HEK293 (cell line): ENCODE measurements around the gene POMP.

Experiments used
- BCL11B ChIP-seq: fragments of 450-650 bp; formaldehyde crosslinking; IDR thresholded peaks from 2 replicates; pipeline ENCODE4 v1.5.1; 2016; ENCODE audit warnings: low read depth, missing biosample characterization, missing genetic modification characterization
- GFI1B ChIP-seq: fragments of 450-650 bp; formaldehyde crosslinking; IDR thresholded peaks from 2 replicates; pipeline ENCODE4 v1.5.1; 2016; ENCODE audit warnings: missing biosample characterization, missing genetic modification characterization
- GLI2 ChIP-seq: fragments of 450-650 bp; formaldehyde crosslinking; IDR thresholded peaks from 2 replicates; pipeline ENCODE4; 2017; ENCODE audit warnings: missing biosample characterization, missing genetic modification characterization, low read depth, borderline replicate concordance
- KLF16 ChIP-seq: fragments of 450-650 bp; formaldehyde crosslinking; IDR thresholded peaks from 2 replicates; pipeline ENCODE4 v1.5.1; 2017; ENCODE audit warnings: missing biosample characterization, missing genetic modification characterization
- OVOL3 ChIP-seq: fragments of 450-650 bp; formaldehyde crosslinking; IDR thresholded peaks from 2 replicates; pipeline ENCODE4 v1.5.1; 2016; ENCODE audit warnings: missing biosample characterization, missing genetic modification characterization
- PRDM4 ChIP-seq: fragments of 450-650 bp; formaldehyde crosslinking; IDR thresholded peaks from 2 replicates; pipeline ENCODE4 v1.5.1; 2017; ENCODE audit warnings: missing biosample characterization, missing genetic modification characterization
- ZBTB48 ChIP-seq: fragments of 450-650 bp; formaldehyde crosslinking; IDR thresholded peaks from 2 replicates; pipeline ENCODE4 v1.5.1; 2016; ENCODE audit warnings: missing biosample characterization, missing genetic modification characterization
- ZNF133 ChIP-seq: fragments of 450-650 bp; formaldehyde crosslinking; IDR thresholded peaks from 2 replicates; pipeline ENCODE4 v1.5.1; 2016; ENCODE audit warnings: missing biosample characterization, missing genetic modification characterization
- ZNF362 ChIP-seq: fragments of 450-650 bp; formaldehyde crosslinking; IDR thresholded peaks from 2 replicates; pipeline ENCODE4 v1.5.1; 2016; ENCODE audit warnings: missing biosample characterization, missing genetic modification characterization
- ZNF394 ChIP-seq: fragments of 450-650 bp; formaldehyde crosslinking; IDR thresholded peaks from 2 replicates; pipeline ENCODE4 v1.5.1; 2016; ENCODE audit warnings: missing biosample characterization, missing genetic modification characterization, mild to moderate bottlenecking, moderate library complexity, borderline replicate concordance
- ZNF510 ChIP-seq: fragments of 450-650 bp; formaldehyde crosslinking; IDR thresholded peaks from 2 replicates; pipeline ENCODE4 v1.5.1; 2018; ENCODE audit warnings: mild to moderate bottlenecking, missing genetic modification characterization, missing biosample characterization; ENCODE audit not compliant: insufficient replicate concordance
- ZNF514 ChIP-seq: fragments of 450-650 bp; formaldehyde crosslinking; IDR thresholded peaks from 2 replicates; pipeline ENCODE4 v1.5.1; 2016; ENCODE audit warnings: missing biosample characterization, missing genetic modification characterization
- ZNF560 ChIP-seq: fragments of 450-650 bp; formaldehyde crosslinking; IDR thresholded peaks from 2 replicates; pipeline ENCODE4 v1.5.1; 2017; ENCODE audit warnings: missing biosample characterization, missing genetic modification characterization, borderline replicate concordance
- ZNF561 ChIP-seq: fragments of 450-650 bp; IDR thresholded peaks from 2 replicates; pipeline ENCODE4 v1.5.1; 2018; ENCODE audit warnings: missing biosample characterization, missing genetic modification characterization, borderline replicate concordance
- ZNF624 ChIP-seq: fragments of 450-650 bp; formaldehyde crosslinking; IDR thresholded peaks from 2 replicates; pipeline ENCODE4 v1.5.1; 2017; ENCODE audit warnings: missing biosample characterization, missing genetic modification characterization
- ZNF692 ChIP-seq: fragments of 450-650 bp; formaldehyde crosslinking; IDR thresholded peaks from 2 replicates; pipeline ENCODE4 v1.5.1; 2016; ENCODE audit warnings: missing biosample characterization, missing genetic modification characterization
- TF ChIP-seq, protein P1 (sequence below): fragments of 450-650 bp; formaldehyde crosslinking; IDR thresholded peaks from 2 replicates; pipeline ENCODE4 v1.5.1; 2016; ENCODE audit warnings: missing biosample characterization, missing genetic modification characterization, borderline replicate concordance
- TF ChIP-seq, protein P2 (sequence below): fragments of 450-650 bp; formaldehyde crosslinking; IDR thresholded peaks from 2 replicates; pipeline ENCODE4 v1.5.1; 2016; ENCODE audit warnings: missing biosample characterization, missing genetic modification characterization
- TF ChIP-seq, protein P3 (sequence below): fragments of 450-650 bp; formaldehyde crosslinking; IDR thresholded peaks from 2 replicates; pipeline ENCODE4 v1.5.1; 2016; ENCODE audit warnings: missing biosample characterization, missing genetic modification characterization
- TF ChIP-seq, protein P4 (sequence below): fragments of 450-650 bp; formaldehyde crosslinking; IDR thresholded peaks from 2 replicates; pipeline ENCODE4 v1.5.1; 2016; ENCODE audit warnings: missing biosample characterization, missing genetic modification characterization
- TF ChIP-seq, protein P5 (sequence below): fragments of 450-650 bp; formaldehyde crosslinking; IDR thresholded peaks from 2 replicates; pipeline ENCODE4 v1.5.1; 2016; ENCODE audit warnings: missing biosample characterization, missing genetic modification characterization, low read depth

The POMP gene

GRCh38 chr13:28718543-28719226 lies 59.8 kb downstream of the POMP start, which contains the start of gene SLC46A3 (continued):
- TF ChIP-seq KLF16 = no peak
- no peak for TF ChIP-seq ZNF560 (tag by site-specific recombination)
- no peak for TF ChIP-seq BCL11B (tag by site-specific recombination)
- TF ChIP-seq ZNF133 = no peak
- no peak for TF ChIP-seq GLI2 (tag by site-specific recombination)
- TF ChIP-seq, protein P1, sequence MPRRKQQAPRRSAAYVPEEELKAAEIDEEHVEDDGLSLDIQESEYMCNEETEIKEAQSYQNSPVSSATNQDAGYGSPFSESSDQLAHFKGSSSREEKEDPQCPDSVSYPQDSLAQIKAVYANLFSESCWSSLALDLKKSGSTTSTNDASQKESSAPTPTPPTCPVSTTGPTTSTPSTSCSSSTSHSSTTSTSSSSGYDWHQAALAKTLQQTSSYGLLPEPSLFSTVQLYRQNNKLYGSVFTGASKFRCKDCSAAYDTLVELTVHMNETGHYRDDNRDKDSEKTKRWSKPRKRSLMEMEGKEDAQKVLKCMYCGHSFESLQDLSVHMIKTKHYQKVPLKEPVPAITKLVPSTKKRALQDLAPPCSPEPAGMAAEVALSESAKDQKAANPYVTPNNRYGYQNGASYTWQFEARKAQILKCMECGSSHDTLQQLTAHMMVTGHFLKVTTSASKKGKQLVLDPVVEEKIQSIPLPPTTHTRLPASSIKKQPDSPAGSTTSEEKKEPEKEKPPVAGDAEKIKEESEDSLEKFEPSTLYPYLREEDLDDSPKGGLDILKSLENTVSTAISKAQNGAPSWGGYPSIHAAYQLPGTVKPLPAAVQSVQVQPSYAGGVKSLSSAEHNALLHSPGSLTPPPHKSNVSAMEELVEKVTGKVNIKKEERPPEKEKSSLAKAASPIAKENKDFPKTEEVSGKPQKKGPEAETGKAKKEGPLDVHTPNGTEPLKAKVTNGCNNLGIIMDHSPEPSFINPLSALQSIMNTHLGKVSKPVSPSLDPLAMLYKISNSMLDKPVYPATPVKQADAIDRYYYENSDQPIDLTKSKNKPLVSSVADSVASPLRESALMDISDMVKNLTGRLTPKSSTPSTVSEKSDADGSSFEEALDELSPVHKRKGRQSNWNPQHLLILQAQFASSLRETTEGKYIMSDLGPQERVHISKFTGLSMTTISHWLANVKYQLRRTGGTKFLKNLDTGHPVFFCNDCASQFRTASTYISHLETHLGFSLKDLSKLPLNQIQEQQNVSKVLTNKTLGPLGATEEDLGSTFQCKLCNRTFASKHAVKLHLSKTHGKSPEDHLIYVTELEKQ (tag by site-specific recombination) = no peak
- TF ChIP-seq PRDM4 (tag by site-specific recombination) = no peak
- no peak for TF ChIP-seq ZNF561 (tag by site-specific recombination)
- TF ChIP-seq, protein P2, sequence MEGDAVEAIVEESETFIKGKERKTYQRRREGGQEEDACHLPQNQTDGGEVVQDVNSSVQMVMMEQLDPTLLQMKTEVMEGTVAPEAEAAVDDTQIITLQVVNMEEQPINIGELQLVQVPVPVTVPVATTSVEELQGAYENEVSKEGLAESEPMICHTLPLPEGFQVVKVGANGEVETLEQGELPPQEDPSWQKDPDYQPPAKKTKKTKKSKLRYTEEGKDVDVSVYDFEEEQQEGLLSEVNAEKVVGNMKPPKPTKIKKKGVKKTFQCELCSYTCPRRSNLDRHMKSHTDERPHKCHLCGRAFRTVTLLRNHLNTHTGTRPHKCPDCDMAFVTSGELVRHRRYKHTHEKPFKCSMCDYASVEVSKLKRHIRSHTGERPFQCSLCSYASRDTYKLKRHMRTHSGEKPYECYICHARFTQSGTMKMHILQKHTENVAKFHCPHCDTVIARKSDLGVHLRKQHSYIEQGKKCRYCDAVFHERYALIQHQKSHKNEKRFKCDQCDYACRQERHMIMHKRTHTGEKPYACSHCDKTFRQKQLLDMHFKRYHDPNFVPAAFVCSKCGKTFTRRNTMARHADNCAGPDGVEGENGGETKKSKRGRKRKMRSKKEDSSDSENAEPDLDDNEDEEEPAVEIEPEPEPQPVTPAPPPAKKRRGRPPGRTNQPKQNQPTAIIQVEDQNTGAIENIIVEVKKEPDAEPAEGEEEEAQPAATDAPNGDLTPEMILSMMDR = peak; percentile 70
- TF ChIP-seq ZNF624 (tag by site-specific recombination) = no peak
- TF ChIP-seq ZNF692 (tag by site-specific recombination) = no peak
- TF ChIP-seq ZNF510 (tag by site-specific recombination) = no peak
- TF ChIP-seq, protein P3, sequence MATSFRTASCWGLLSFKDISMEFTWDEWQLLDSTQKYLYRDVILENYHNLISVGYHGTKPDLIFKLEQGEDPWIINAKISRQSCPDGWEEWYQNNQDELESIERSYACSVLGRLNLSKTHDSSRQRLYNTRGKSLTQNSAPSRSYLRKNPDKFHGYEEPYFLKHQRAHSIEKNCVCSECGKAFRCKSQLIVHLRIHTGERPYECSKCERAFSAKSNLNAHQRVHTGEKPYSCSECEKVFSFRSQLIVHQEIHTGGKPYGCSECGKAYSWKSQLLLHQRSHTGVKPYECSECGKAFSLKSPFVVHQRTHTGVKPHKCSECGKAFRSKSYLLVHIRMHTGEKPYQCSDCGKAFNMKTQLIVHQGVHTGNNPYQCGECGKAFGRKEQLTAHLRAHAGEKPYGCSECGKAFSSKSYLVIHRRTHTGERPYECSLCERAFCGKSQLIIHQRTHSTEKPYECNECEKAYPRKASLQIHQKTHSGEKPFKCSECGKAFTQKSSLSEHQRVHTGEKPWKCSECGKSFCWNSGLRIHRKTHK (tag by site-specific recombination) = no peak
- TF ChIP-seq ZNF514 (tag by site-specific recombination) = no peak
- peak; percentile 65; the same call in 1 of the 2 replicates for TF ChIP-seq ZNF394
- TF ChIP-seq ZNF362 (tag by site-specific recombination) = no peak
- no peak for TF ChIP-seq OVOL3 (tag by site-specific recombination)
- TF ChIP-seq, protein P4, sequence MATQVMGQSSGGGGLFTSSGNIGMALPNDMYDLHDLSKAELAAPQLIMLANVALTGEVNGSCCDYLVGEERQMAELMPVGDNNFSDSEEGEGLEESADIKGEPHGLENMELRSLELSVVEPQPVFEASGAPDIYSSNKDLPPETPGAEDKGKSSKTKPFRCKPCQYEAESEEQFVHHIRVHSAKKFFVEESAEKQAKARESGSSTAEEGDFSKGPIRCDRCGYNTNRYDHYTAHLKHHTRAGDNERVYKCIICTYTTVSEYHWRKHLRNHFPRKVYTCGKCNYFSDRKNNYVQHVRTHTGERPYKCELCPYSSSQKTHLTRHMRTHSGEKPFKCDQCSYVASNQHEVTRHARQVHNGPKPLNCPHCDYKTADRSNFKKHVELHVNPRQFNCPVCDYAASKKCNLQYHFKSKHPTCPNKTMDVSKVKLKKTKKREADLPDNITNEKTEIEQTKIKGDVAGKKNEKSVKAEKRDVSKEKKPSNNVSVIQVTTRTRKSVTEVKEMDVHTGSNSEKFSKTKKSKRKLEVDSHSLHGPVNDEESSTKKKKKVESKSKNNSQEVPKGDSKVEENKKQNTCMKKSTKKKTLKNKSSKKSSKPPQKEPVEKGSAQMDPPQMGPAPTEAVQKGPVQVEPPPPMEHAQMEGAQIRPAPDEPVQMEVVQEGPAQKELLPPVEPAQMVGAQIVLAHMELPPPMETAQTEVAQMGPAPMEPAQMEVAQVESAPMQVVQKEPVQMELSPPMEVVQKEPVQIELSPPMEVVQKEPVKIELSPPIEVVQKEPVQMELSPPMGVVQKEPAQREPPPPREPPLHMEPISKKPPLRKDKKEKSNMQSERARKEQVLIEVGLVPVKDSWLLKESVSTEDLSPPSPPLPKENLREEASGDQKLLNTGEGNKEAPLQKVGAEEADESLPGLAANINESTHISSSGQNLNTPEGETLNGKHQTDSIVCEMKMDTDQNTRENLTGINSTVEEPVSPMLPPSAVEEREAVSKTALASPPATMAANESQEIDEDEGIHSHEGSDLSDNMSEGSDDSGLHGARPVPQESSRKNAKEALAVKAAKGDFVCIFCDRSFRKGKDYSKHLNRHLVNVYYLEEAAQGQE = peak; percentile 61; the same call in 1 of the 2 replicates
- TF ChIP-seq, protein P5, sequence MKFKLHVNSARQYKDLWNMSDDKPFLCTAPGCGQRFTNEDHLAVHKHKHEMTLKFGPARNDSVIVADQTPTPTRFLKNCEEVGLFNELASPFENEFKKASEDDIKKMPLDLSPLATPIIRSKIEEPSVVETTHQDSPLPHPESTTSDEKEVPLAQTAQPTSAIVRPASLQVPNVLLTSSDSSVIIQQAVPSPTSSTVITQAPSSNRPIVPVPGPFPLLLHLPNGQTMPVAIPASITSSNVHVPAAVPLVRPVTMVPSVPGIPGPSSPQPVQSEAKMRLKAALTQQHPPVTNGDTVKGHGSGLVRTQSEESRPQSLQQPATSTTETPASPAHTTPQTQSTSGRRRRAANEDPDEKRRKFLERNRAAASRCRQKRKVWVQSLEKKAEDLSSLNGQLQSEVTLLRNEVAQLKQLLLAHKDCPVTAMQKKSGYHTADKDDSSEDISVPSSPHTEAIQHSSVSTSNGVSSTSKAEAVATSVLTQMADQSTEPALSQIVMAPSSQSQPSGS (tag by site-specific recombination) = no peak
- TF ChIP-seq GFI1B (tag by site-specific recombination) = no peak
- 0 out of 2 replicates have a peak, but pooled peaks have one; percentile 37 for TF ChIP-seq ZBTB48
